Liver (tissue), 9 donors: ENCODE results near the gene YKT6. TPM values are rescaled to one million over a fixed set of nuclear protein-coding genes. Genes with fewer than 3 reads are reported as not detected.

ENCODE experiments used
- DNase-seq: peaks from one replicate; pipeline ENCODE4 v3.0.0-alpha.2; 2017; ENCODE audit warnings: low spot score
- H3K27ac ChIP-seq, 2 donors: one replicate each; pipeline ENCODE4 v1.7.0; 2013; ENCODE audit warnings: inconsistent platforms in 2 of 2, low read length in 2 of 2, control low read depth in 1 of 2, low read depth in 1 of 2, mild to moderate bottlenecking in 1 of 2
- H3K27me3 ChIP-seq, 4 donors: one replicate each; pipeline versions ENCODE4 v1.6.1 to v1.7.0; 2013; ENCODE audit warnings: low read length in 3 of 4, inconsistent platforms in 1 of 4, mild to moderate bottlenecking in 1 of 4, moderate library complexity in 1 of 4; ENCODE audit not compliant: control insufficient read depth in 4 of 4, insufficient read depth in 4 of 4
- H3K36me3 ChIP-seq, 4 donors: one replicate each; pipeline versions ENCODE4 v1.6.1 to v1.7.0; 2013; ENCODE audit warnings: low read length in 3 of 4, mild to moderate bottlenecking in 3 of 4, low read depth in 1 of 4, moderate library complexity in 1 of 4; ENCODE audit not compliant: control insufficient read depth in 4 of 4, insufficient read depth in 3 of 4
- H3K4me1 ChIP-seq, 4 donors: one replicate each; pipeline versions ENCODE4 v1.6.1 to v1.7.0; 2013; ENCODE audit warnings: low read length in 3 of 4, mild to moderate bottlenecking in 3 of 4, moderate library complexity in 1 of 4; ENCODE audit not compliant: control insufficient read depth in 4 of 4, insufficient read depth in 4 of 4
- H3K4me3 ChIP-seq, 3 donors: one replicate each; pipeline versions ENCODE4 v1.6.1 to v1.7.0; 2013; ENCODE audit warnings: low read length in 3 of 3, control low read depth in 1 of 3, low read depth in 1 of 3, mild to moderate bottlenecking in 1 of 3
- H3K9ac ChIP-seq, 2 donors: one replicate each; pipeline ENCODE4 v1.7.0; 2013; ENCODE audit warnings: low read length in 2 of 2, mild to moderate bottlenecking in 2 of 2, moderate library complexity in 2 of 2, control low read depth in 1 of 2, low read depth in 1 of 2
- H3K9me3 ChIP-seq, 4 donors: one replicate each; pipeline versions ENCODE4 v1.6.1 to v1.7.0; 2013; ENCODE audit warnings: low read length in 3 of 4; ENCODE audit not compliant: control insufficient read depth in 4 of 4
- EGR1 ChIP-seq, 2 donors: IDR thresholded peaks; 2 replicates each; pipeline ENCODE4 v1.6.1; 2016 to 2018; ENCODE audit warnings: antibody characterized with exemption in 2 of 2, low read depth in 2 of 2
- FOXA1 ChIP-seq: IDR thresholded peaks from 2 replicates; pipeline ENCODE4 v1.6.1; 2016; ENCODE audit warnings: antibody characterized with exemption
- FOXA2 ChIP-seq: IDR thresholded peaks from 2 replicates; pipeline ENCODE4 v1.6.1; 2016; ENCODE audit warnings: antibody characterized with exemption
- HNF4A ChIP-seq, 2 donors: conservative IDR thresholded peaks; 2 replicates each; pipeline ENCODE4 v1.6.1; 2016; ENCODE audit warnings: antibody characterized with exemption in 2 of 2, mild to moderate bottlenecking in 2 of 2
- HNF4G ChIP-seq: IDR thresholded peaks from 2 replicates; pipeline ENCODE4 v1.6.1; 2016; ENCODE audit warnings: antibody characterized with exemption
- NR2F2 ChIP-seq: IDR thresholded peaks from 2 replicates; pipeline ENCODE4 v1.6.1; 2016; ENCODE audit warnings: antibody characterized with exemption
- RAD21 ChIP-seq, 2 donors: IDR thresholded peaks; 2 replicates each; pipeline ENCODE4 v1.6.1; 2016; ENCODE audit warnings: antibody characterized with exemption in 2 of 2, mild to moderate bottlenecking in 2 of 2
- RXRA ChIP-seq, 2 donors: IDR thresholded peaks; 2 replicates each; pipeline ENCODE4 v1.6.1; 2017 to 2018; ENCODE audit warnings: antibody characterized with exemption in 2 of 2, mild to moderate bottlenecking in 1 of 2
- SP1 ChIP-seq: IDR thresholded peaks from 2 replicates; pipeline ENCODE4 v1.6.1; 2018; ENCODE audit warnings: antibody characterized with exemption, mild to moderate bottlenecking
- TAF1 ChIP-seq: conservative IDR thresholded peaks from 2 replicates; pipeline ENCODE4 v1.6.1; 2016; ENCODE audit warnings: antibody characterized with exemption, mild to moderate bottlenecking
- YY1 ChIP-seq: IDR thresholded peaks from 2 replicates; pipeline ENCODE4 v1.6.1; 2016; ENCODE audit warnings: antibody characterized with exemption, mild to moderate bottlenecking
- WGBS: extraction: QIAGEN DNeasy Blood & Tissue Kit; methylation state at CpG from one replicate; pipeline ENCODE4 v1.1.7; 2013; 5-methylcytosine and 5-hydroxymethylcytosine counted together
- polyA plus RNA-seq, 2 donors: library from polyadenylated mRNA; stranded (reverse) in 1 of 2; unstranded in 1 of 2; fragments of 200-250 nt in 1 of 2; fragments of >200 nt in 1 of 2; fragmentation: Nextera tagmentation in 1 of 2; extraction: Ambion mirVana in 1 of 2; gene quantifications; one replicate each; pipeline versions ENCODE4 v1.2.1 to v1.2.3, GENCODE V29; 2013 to 2015
- total RNA-seq, 2 donors: library from RNA; depleted of rRNA; stranded (reverse); fragments of >200 nt; gene quantifications; one replicate each; pipeline ENCODE4 v1.2.3, GENCODE V29; 2014
- TF ChIP-seq, protein P1 (sequence below): fragments of 150-350 bp; IDR thresholded peaks from 2 replicates; pipeline ENCODE4 v1.5.1; 2017; ENCODE audit warnings: improper control_type of control experiment, low read depth, low read length; ENCODE audit not compliant: missing input control
- TF ChIP-seq, protein P2 (sequence below): IDR thresholded peaks from 2 replicates; pipeline ENCODE4 v1.6.1; 2016; ENCODE audit warnings: antibody characterized with exemption
- TF ChIP-seq, protein P3 (sequence below): IDR thresholded peaks from 2 replicates; pipeline ENCODE4 v1.6.1; 2016; ENCODE audit warnings: antibody characterized with exemption
- TF ChIP-seq, protein P4 (sequence below): IDR thresholded peaks from 2 replicates; pipeline ENCODE4 v1.6.1; 2016; ENCODE audit warnings: antibody characterized with exemption, mild to moderate bottlenecking
- TF ChIP-seq, protein P5 (sequence below): IDR thresholded peaks from 2 replicates; pipeline ENCODE4 v1.6.1; 2016; ENCODE audit warnings: antibody characterized with exemption
- donor health status: healthy.
- donor health status: healthy.
- donor health status: healthy.
- donor health status: healthy.
- donor health status: healthy.

Gene YKT6
- total and polyA plus RNA-seq, 4 donors, result 8.1 to 22.0 (median 21.0) TPM

DNA sequence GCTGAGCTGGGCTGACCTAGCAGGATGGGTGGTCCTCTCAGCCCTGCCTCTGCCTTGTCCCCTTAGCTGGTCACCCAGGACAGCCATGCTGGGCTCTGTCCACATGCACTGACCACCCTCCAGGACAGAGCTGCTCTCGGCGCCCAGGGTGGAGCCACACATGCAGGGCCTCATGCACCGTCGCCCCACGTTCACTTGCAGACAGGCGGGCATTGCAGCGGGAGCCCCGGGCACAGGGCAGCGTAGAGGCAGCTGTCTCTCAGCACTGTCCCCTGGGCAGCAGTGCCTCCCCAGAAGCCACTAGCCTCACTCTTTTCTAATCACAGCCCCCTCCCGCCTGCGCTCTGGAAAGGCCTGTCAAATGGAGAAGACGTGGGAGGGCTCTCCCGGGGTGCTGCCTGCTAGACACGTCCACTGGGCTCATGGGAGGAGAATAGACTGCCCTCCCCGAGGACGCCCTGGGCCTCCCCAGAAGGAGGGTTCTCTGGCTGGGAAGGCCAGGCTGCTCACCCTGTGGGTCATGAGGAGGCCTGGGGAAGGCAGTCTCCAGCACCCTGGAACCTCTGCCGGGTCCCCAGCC lies 37.4 kb downstream of the YKT6 start:
- Histone ChIP-seq H3K36me3 (no peaks in the 10 kb centered on the region), H3K4me3 (no peak overlapping the region), H3K4me1 (peaks cover 0 to 4% (median 0%) of the 10 kb centered on the region in 4 donors), H3K27ac (no peak overlapping the region), H3K9me3 (no peaks in the 10 kb centered on the region), H3K9ac (no peak overlapping the region), H3K27me3 (no peaks in the 10 kb centered on the region)
- 88% methylated on average over 17 of the region's 17 CpGs for WGBS
- TF ChIP-seq RXRA (IDR thresholded peaks at IDR 0.05), result no peak
- TF ChIP-seq, protein P1, sequence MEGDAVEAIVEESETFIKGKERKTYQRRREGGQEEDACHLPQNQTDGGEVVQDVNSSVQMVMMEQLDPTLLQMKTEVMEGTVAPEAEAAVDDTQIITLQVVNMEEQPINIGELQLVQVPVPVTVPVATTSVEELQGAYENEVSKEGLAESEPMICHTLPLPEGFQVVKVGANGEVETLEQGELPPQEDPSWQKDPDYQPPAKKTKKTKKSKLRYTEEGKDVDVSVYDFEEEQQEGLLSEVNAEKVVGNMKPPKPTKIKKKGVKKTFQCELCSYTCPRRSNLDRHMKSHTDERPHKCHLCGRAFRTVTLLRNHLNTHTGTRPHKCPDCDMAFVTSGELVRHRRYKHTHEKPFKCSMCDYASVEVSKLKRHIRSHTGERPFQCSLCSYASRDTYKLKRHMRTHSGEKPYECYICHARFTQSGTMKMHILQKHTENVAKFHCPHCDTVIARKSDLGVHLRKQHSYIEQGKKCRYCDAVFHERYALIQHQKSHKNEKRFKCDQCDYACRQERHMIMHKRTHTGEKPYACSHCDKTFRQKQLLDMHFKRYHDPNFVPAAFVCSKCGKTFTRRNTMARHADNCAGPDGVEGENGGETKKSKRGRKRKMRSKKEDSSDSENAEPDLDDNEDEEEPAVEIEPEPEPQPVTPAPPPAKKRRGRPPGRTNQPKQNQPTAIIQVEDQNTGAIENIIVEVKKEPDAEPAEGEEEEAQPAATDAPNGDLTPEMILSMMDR, result no peak
- no peak for TF ChIP-seq FOXA2
- no peak for TF ChIP-seq NR2F2
- no peak for TF ChIP-seq HNF4G
- no peak for TF ChIP-seq HNF4A (conservative IDR thresholded peaks at IDR 0.05)
- TF ChIP-seq, protein P2, sequence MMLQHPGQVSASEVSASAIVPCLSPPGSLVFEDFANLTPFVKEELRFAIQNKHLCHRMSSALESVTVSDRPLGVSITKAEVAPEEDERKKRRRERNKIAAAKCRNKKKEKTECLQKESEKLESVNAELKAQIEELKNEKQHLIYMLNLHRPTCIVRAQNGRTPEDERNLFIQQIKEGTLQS, result no peak
- TF ChIP-seq TAF1, result no peak
- no peak for TF ChIP-seq SP1
- no peak for DNase-seq

DNA sequence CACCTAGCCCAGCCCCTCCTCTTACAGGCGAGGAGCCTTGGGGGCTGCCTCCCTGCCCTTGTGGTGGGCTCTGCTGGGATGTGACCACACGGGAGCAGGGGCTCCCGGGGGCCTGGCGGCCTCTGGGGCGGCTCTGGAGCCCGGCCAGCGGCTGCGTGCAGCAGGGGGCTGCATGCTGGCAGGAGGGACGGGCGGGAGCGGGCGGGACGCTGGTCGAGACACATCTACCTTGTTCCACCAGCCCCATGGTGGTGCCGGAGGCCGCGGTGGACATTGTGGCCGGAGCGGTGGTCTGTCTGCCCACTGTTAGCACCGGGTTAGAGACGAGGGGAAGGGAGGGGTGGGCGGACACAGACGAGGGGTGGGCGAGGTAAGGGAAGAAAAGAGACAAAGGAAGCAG lies 38.6 kb downstream of the YKT6 start:
- H3K27ac ChIP-seq, result no peak overlapping the region
- no peaks in the 10 kb centered on the region for H3K9me3 ChIP-seq
- WGBS, result 83% methylated on average over 24 of the region's 24 CpGs
- TF ChIP-seq SP1 (no peak), RAD21 (IDR thresholded peaks at IDR 0.05) (no peak), TAF1 (no peak), FOXA2 (no peak), RXRA (IDR thresholded peaks at IDR 0.05) (no peak)
- TF ChIP-seq, protein P3, sequence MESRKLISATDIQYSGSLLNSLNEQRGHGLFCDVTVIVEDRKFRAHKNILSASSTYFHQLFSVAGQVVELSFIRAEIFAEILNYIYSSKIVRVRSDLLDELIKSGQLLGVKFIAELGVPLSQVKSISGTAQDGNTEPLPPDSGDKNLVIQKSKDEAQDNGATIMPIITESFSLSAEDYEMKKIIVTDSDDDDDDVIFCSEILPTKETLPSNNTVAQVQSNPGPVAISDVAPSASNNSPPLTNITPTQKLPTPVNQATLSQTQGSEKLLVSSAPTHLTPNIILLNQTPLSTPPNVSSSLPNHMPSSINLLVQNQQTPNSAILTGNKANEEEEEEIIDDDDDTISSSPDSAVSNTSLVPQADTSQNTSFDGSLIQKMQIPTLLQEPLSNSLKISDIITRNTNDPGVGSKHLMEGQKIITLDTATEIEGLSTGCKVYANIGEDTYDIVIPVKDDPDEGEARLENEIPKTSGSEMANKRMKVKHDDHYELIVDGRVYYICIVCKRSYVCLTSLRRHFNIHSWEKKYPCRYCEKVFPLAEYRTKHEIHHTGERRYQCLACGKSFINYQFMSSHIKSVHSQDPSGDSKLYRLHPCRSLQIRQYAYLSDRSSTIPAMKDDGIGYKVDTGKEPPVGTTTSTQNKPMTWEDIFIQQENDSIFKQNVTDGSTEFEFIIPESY, result no peak
- no peaks in the 10 kb centered on the region for H3K27me3 ChIP-seq
- DNase-seq, result no peak
- no peaks in the 10 kb centered on the region for H3K36me3 ChIP-seq
- no peak overlapping the region for H3K4me3 ChIP-seq
- H3K4me1 ChIP-seq, result peaks cover 0 to 4% (median 0%) of the 10 kb centered on the region in 4 donors
- no peak overlapping the region for H3K9ac ChIP-seq

DNA sequence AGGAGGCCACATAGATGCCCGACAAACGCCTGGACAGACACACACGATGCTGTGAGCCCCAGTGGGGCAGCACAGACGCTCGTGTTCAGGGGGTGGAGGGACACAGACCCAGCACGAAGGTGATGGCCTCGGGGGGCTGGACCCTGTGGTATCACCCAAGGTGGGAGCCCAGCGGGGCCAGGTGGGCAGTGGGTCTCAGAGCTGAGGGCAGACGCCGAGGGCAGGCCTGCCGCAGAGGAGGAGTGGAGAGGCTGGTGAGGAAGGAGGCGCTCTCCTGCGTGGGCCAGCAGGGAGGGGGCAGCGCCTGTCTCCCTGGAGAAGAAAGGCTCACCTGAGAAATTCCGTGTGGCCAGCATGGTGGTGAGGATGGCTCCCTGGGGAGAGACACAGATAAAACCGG lies 39.6 kb downstream of the YKT6 start:
- no peak for DNase-seq
- H3K4me3 ChIP-seq, result no peak overlapping the region
- no peak overlapping the region for H3K27ac ChIP-seq
- no peak for TF ChIP-seq FOXA1
- TF ChIP-seq EGR1 (IDR thresholded peaks at IDR 0.05; ENCODE audit: low read depth in 2 of 2), result no peak
- no peak for TF ChIP-seq TAF1
- TF ChIP-seq NR2F2, result no peak
- TF ChIP-seq, protein P4, sequence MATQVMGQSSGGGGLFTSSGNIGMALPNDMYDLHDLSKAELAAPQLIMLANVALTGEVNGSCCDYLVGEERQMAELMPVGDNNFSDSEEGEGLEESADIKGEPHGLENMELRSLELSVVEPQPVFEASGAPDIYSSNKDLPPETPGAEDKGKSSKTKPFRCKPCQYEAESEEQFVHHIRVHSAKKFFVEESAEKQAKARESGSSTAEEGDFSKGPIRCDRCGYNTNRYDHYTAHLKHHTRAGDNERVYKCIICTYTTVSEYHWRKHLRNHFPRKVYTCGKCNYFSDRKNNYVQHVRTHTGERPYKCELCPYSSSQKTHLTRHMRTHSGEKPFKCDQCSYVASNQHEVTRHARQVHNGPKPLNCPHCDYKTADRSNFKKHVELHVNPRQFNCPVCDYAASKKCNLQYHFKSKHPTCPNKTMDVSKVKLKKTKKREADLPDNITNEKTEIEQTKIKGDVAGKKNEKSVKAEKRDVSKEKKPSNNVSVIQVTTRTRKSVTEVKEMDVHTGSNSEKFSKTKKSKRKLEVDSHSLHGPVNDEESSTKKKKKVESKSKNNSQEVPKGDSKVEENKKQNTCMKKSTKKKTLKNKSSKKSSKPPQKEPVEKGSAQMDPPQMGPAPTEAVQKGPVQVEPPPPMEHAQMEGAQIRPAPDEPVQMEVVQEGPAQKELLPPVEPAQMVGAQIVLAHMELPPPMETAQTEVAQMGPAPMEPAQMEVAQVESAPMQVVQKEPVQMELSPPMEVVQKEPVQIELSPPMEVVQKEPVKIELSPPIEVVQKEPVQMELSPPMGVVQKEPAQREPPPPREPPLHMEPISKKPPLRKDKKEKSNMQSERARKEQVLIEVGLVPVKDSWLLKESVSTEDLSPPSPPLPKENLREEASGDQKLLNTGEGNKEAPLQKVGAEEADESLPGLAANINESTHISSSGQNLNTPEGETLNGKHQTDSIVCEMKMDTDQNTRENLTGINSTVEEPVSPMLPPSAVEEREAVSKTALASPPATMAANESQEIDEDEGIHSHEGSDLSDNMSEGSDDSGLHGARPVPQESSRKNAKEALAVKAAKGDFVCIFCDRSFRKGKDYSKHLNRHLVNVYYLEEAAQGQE, result no peak
- TF ChIP-seq, protein P3, result no peak
- TF ChIP-seq, protein P5, sequence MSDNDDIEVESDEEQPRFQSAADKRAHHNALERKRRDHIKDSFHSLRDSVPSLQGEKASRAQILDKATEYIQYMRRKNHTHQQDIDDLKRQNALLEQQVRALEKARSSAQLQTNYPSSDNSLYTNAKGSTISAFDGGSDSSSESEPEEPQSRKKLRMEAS, result no peak
- no peak for TF ChIP-seq HNF4G
- no peak for TF ChIP-seq YY1
- TF ChIP-seq SP1, result no peak
- TF ChIP-seq, protein P2, result no peak
- 90% methylated on average over 16 of the region's 16 CpGs for WGBS
- H3K9me3 ChIP-seq, result no peaks in the 10 kb centered on the region
- H3K36me3 ChIP-seq, result no peaks in the 10 kb centered on the region
- no peak overlapping the region for H3K9ac ChIP-seq
- H3K4me1 ChIP-seq, result peaks cover 0 to 4% (median 0%) of the 10 kb centered on the region in 4 donors
- H3K27me3 ChIP-seq, result no peaks in the 10 kb centered on the region
